HG02884 (cell line): ENCODE data around the gene COG7.

Experiments used
- ATAC-seq: cut with Tn5 transposase; IDR thresholded peaks from one replicate; pipeline ENCODE4 v1.9.1; 2021; ENCODE audit warnings: mild to moderate bottlenecking, moderate library complexity; ENCODE audit not compliant: unreplicated experiment

Gene COG7

GRCh38 chr16:23365602-23366240 is 87.3 kb downstream of the COG7 start:
- ATAC-seq = no peak

GRCh38 chr16:23362460-23363317 is 90.3 kb downstream of the COG7 start:
- ATAC-seq = no peak

GRCh38 chr16:23359092-23359760 is 93.8 kb downstream of the COG7 start:
- ATAC-seq = no peak

GRCh38 chr16:23357761-23358290 is 95.2 kb downstream of the COG7 start:
- ATAC-seq = no peak

GRCh38 chr16:23356941-23357340 is 96.0 kb downstream of the COG7 start:
- no peak for ATAC-seq

- no peak for ATAC-seq
Observed at GRCh38 chr16:23355106-23355670, 97.8 kb downstream of the COG7 start.

GRCh38 chr16:23354246-23354645 is 98.7 kb downstream of the COG7 start:
- no peak for ATAC-seq

- ATAC-seq = no peak
Observed at GRCh38 chr16:23353440-23353839, 99.5 kb downstream of the COG7 start.

GRCh38 chr16:23351360-23351759 is 101.6 kb downstream of the COG7 start:
- ATAC-seq = no peak

GRCh38 chr16:23348579-23349469 is 104.2 kb downstream of the COG7 start:
- ATAC-seq = no peak

- no peak for ATAC-seq
Observed at GRCh38 chr16:23345237-23345636, 107.8 kb downstream of the COG7 start.

GRCh38 chr16:23343643-23344612 is 109.1 kb downstream of the COG7 start:
- no peak for ATAC-seq

GRCh38 chr16:23342083-23342640 is 110.8 kb downstream of the COG7 start:
- ATAC-seq = no peak

GRCh38 chr16:23339787-23340186 is 113.2 kb downstream of the COG7 start:
- ATAC-seq = no peak
